HEK293 (cell line): ENCODE results near the gene CRYBA4.

Experiments
- CTCF ChIA-PET: fragments of 350-600 bp; formaldehyde crosslinking; extraction: SDS; loops from one replicate; lab custom pipeline; 2021; ENCODE audit warnings: antibody characterized with exemption; lab: Yijun Ruan, JAX
- POLR2A ChIA-PET: fragments of 300-600 bp; formaldehyde crosslinking; extraction: SDS; loops from one replicate; lab custom pipeline; 2020; ENCODE audit warnings: antibody characterized with exemption, inconsistent platforms; lab: Yijun Ruan, JAX
- H3K27ac ChIP-seq: fragments of 200-500 bp; sonication (Bioruptor generic); 2 replicates; pipeline ENCODE4 v1.5.1; 2014; ENCODE audit warnings: low read depth, low read length, control low read depth, inconsistent platforms; ENCODE audit errors: extremely low read depth
- H3K36me3 ChIP-seq, 2 experiments: fragments of 200-500 bp in 1 of 2; sonication (Bioruptor generic) in 1 of 2; 1 replicate in 1 of 2; 2 replicates in 1 of 2; pipeline ENCODE4 v1.5.1; 2014 to 2017; ENCODE audit warnings: inconsistent platforms in 2 of 2, low read length in 2 of 2; ENCODE audit not compliant: control insufficient read depth in 2 of 2, insufficient read depth in 1 of 2
- H3K4me1 ChIP-seq: fragments of 200-500 bp; sonication (Bioruptor generic); 2 replicates; pipeline ENCODE4 v1.5.1; 2014; ENCODE audit warnings: mild to moderate bottlenecking, low read length, inconsistent platforms; ENCODE audit not compliant: control insufficient read depth, insufficient read depth
- H3K4me3 ChIP-seq: 2 replicates; pipeline ENCODE4 v1.5.1; 2011; ENCODE audit warnings: low read depth, mild to moderate bottlenecking, control low read depth, low read length, moderate library complexity
- H3K9me3 ChIP-seq: fragments of 200-500 bp; sonication (Bioruptor generic); 2 replicates; pipeline ENCODE4 v1.5.1; 2014; ENCODE audit warnings: low read depth, low read length, inconsistent platforms; ENCODE audit not compliant: control insufficient read depth, insufficient read depth
- GLIS2 ChIP-seq: fragments of 450-650 bp; formaldehyde crosslinking; IDR thresholded peaks from 2 replicates; pipeline ENCODE4 v1.5.1; 2016; ENCODE audit warnings: missing biosample characterization, missing genetic modification characterization
- HOXD13 ChIP-seq: sonication (generic); formaldehyde crosslinking; IDR thresholded peaks from 2 replicates; pipeline ENCODE4 v1.8.0; 2022; ENCODE audit warnings: missing genetic modification reagents, borderline replicate concordance
- IKZF3 ChIP-seq: fragments of 450-650 bp; IDR thresholded peaks from 2 replicates; pipeline ENCODE4 v1.5.0; 2018; ENCODE audit warnings: missing biosample characterization, mild to moderate bottlenecking, missing genetic modification characterization, moderate library complexity
- SCRT2 ChIP-seq: fragments of 450-650 bp; formaldehyde crosslinking; IDR thresholded peaks from 2 replicates; pipeline ENCODE4 v1.5.1; 2016; ENCODE audit warnings: missing biosample characterization, missing genetic modification characterization
- SP7 ChIP-seq: fragments of 450-650 bp; formaldehyde crosslinking; IDR thresholded peaks from 2 replicates; pipeline ENCODE4 v1.5.1; 2016; ENCODE audit warnings: missing biosample characterization, missing genetic modification characterization
- ZBTB1 ChIP-seq: fragments of 450-650 bp; formaldehyde crosslinking; IDR thresholded peaks from 2 replicates; pipeline ENCODE4 v1.5.1; 2016; ENCODE audit warnings: missing biosample characterization, missing genetic modification characterization
- ZBTB48 ChIP-seq: fragments of 450-650 bp; formaldehyde crosslinking; IDR thresholded peaks from 2 replicates; pipeline ENCODE4 v1.5.1; 2016; ENCODE audit warnings: missing biosample characterization, missing genetic modification characterization
- ZBTB8A ChIP-seq: fragments of 450-650 bp; formaldehyde crosslinking; IDR thresholded peaks from 2 replicates; pipeline ENCODE4 v1.5.1; 2016; ENCODE audit warnings: missing biosample characterization, missing genetic modification characterization
- ZEB2 ChIP-seq: fragments of 450-650 bp; formaldehyde crosslinking; IDR thresholded peaks from 2 replicates; pipeline ENCODE4 v1.5.1; 2016; ENCODE audit warnings: missing biosample characterization, missing genetic modification characterization
- ZFP37 ChIP-seq: fragments of 450-650 bp; formaldehyde crosslinking; IDR thresholded peaks from 2 replicates; pipeline ENCODE4 v1.5.1; 2016; ENCODE audit warnings: missing biosample characterization, missing genetic modification characterization
- ZIC2 ChIP-seq: fragments of 450-650 bp; formaldehyde crosslinking; IDR thresholded peaks from 2 replicates; pipeline ENCODE4 v1.5.1; 2016; ENCODE audit warnings: missing biosample characterization, missing genetic modification characterization
- ZNF132 ChIP-seq: fragments of 450-650 bp; formaldehyde crosslinking; IDR thresholded peaks from 2 replicates; pipeline ENCODE4 v1.5.1; 2017; ENCODE audit warnings: missing biosample characterization, missing genetic modification characterization, borderline replicate concordance
- ZNF140 ChIP-seq: fragments of 450-650 bp; formaldehyde crosslinking; IDR thresholded peaks from 2 replicates; pipeline ENCODE4 v1.5.1; 2016; ENCODE audit warnings: missing biosample characterization, missing genetic modification characterization
- ZNF148 ChIP-seq: fragments of 450-650 bp; formaldehyde crosslinking; IDR thresholded peaks from 2 replicates; pipeline ENCODE4 v1.5.0; 2017; ENCODE audit warnings: missing biosample characterization, missing genetic modification characterization, borderline replicate concordance
- ZNF214 ChIP-seq: fragments of 450-650 bp; formaldehyde crosslinking; IDR thresholded peaks from 2 replicates; pipeline ENCODE4 v1.5.1; 2017; ENCODE audit warnings: missing biosample characterization, mild to moderate bottlenecking, missing genetic modification characterization, borderline replicate concordance
- ZNF274 ChIP-seq, 2 experiments: fragments of 200-500 bp in 1 of 2; fragments of 450-650 bp in 1 of 2; sonication (Bioruptor generic) in 1 of 2; formaldehyde crosslinking in 1 of 2; IDR thresholded peaks; 2 replicates each; pipeline versions ENCODE4 v1.5.1 to v1.6.1; 2014 to 2016; ENCODE audit warnings: borderline replicate concordance in 1 of 2, inconsistent platforms in 1 of 2, low read length in 1 of 2, missing biosample characterization in 1 of 2, missing genetic modification characterization in 1 of 2
- ZNF335 ChIP-seq: fragments of 450-650 bp; formaldehyde crosslinking; conservative IDR thresholded peaks from 2 replicates; pipeline ENCODE4 v1.5.1; 2016; ENCODE audit warnings: missing biosample characterization, missing genetic modification characterization
- ZNF350 ChIP-seq: fragments of 450-650 bp; formaldehyde crosslinking; IDR thresholded peaks from 2 replicates; pipeline ENCODE4 v1.5.0; 2017; ENCODE audit warnings: missing biosample characterization, mild to moderate bottlenecking, missing genetic modification characterization
- ZNF391 ChIP-seq: fragments of 450-650 bp; formaldehyde crosslinking; IDR thresholded peaks from 2 replicates; pipeline ENCODE4 v1.5.1; 2016; ENCODE audit warnings: low read depth, missing biosample characterization, missing genetic modification characterization, borderline replicate concordance
- ZNF394 ChIP-seq: fragments of 450-650 bp; formaldehyde crosslinking; IDR thresholded peaks from 2 replicates; pipeline ENCODE4 v1.5.1; 2016; ENCODE audit warnings: missing biosample characterization, missing genetic modification characterization, mild to moderate bottlenecking, moderate library complexity, borderline replicate concordance
- ZNF416 ChIP-seq: fragments of 450-650 bp; formaldehyde crosslinking; IDR thresholded peaks from 2 replicates; pipeline ENCODE4 v1.5.1; 2016; ENCODE audit warnings: missing biosample characterization, missing genetic modification characterization
- ZNF501 ChIP-seq: fragments of 450-650 bp; formaldehyde crosslinking; IDR thresholded peaks from 2 replicates; pipeline ENCODE4 v1.5.1; 2016; ENCODE audit warnings: missing biosample characterization, missing genetic modification characterization
- ZNF560 ChIP-seq: fragments of 450-650 bp; formaldehyde crosslinking; IDR thresholded peaks from 2 replicates; pipeline ENCODE4 v1.5.1; 2017; ENCODE audit warnings: missing biosample characterization, missing genetic modification characterization, borderline replicate concordance
- ZNF639 ChIP-seq: fragments of 450-650 bp; formaldehyde crosslinking; IDR thresholded peaks from 2 replicates; pipeline ENCODE4 v1.5.1; 2016; ENCODE audit warnings: missing biosample characterization, missing genetic modification characterization
- ZNF660 ChIP-seq: fragments of 450-650 bp; IDR thresholded peaks from 2 replicates; pipeline ENCODE4 v1.5.1; 2018; ENCODE audit warnings: missing biosample characterization, mild to moderate bottlenecking, missing genetic modification characterization
- ZNF670 ChIP-seq: fragments of 450-650 bp; formaldehyde crosslinking; IDR thresholded peaks from 2 replicates; pipeline ENCODE4 v1.5.1; 2016; ENCODE audit warnings: missing biosample characterization, missing genetic modification characterization, low read depth
- ZNF701 ChIP-seq: fragments of 450-650 bp; formaldehyde crosslinking; IDR thresholded peaks from 2 replicates; pipeline ENCODE4 v1.5.1; 2016; ENCODE audit warnings: missing biosample characterization, missing genetic modification characterization
- ZXDB ChIP-seq: fragments of 450-650 bp; formaldehyde crosslinking; IDR thresholded peaks from 2 replicates; pipeline ENCODE4 v1.5.1; 2016; ENCODE audit warnings: missing biosample characterization, missing genetic modification characterization
- TF ChIP-seq, protein P1 (sequence below): fragments of 450-650 bp; formaldehyde crosslinking; IDR thresholded peaks from 2 replicates; pipeline ENCODE4 v1.5.1; 2016; ENCODE audit warnings: missing biosample characterization, missing genetic modification characterization
- TF ChIP-seq, protein P2 (sequence below): fragments of 450-650 bp; formaldehyde crosslinking; IDR thresholded peaks from 2 replicates; pipeline ENCODE4 v1.5.1; 2016; ENCODE audit warnings: missing biosample characterization, missing genetic modification characterization

The CRYBA4 gene

GRCh38 chr22:26589845-26590736 lies 31.7 kb upstream of the CRYBA4 start, which contains the start of gene TPST2:
TSS of gene TPST2 (minus strand) at chr22:26590132. CDS start at chr22:26541630, 48,502 bp downstream.
- no peaks in the 10 kb centered on the region for H3K4me1 ChIP-seq
- H3K9me3 ChIP-seq: no peaks in the 10 kb centered on the region
- no peak within 1 kb of the TSS; the same call in 1 of the 2 replicates for H3K27ac ChIP-seq
- ChIA-PET POLR2A (interaction anchor here (1.3 kb wide), 1 partner anchor 106 kb away, joined by 6 read pairs; the partner anchor contains the start of genes HPS4 and SRRD), CTCF (interaction anchor here (0.6 to 0.7 kb wide), 3 partner anchors 68 to 129 kb away, joined by 3 read pairs; no protein-coding TSS in a partner anchor)
- H3K36me3 ChIP-seq: no peaks in the 10 kb centered on the region
- H3K4me3 ChIP-seq: peak within 1 kb of the TSS; percentile 73
- TF ChIP-seq ZNF670 (tag by site-specific recombination) (no peak), ZNF335 (peak; percentile 72), ZXDB (tag by site-specific recombination) (peak; percentile 47; the same call in 1 of the 2 replicates), ZNF501 (tag by site-specific recombination) (no peak), ZNF639 (no peak), ZNF350 (tag by site-specific recombination) (no peak), ZNF560 (tag by site-specific recombination) (no peak), GLIS2 (tag by site-specific recombination) (no peak), ZNF274 (IDR thresholded peaks at IDR 0.05; ENCODE audit: low read length) (no peak), ZNF274 (tag by site-specific recombination; IDR thresholded peaks at IDR 0.05; ENCODE audit: borderline replicate concordance) (no peak), ZNF140 (tag by site-specific recombination) (no peak), ZNF214 (tag by site-specific recombination) (no peak), ZEB2 (tag by site-specific recombination) (no peak), ZNF132 (tag by site-specific recombination) (no peak), ZBTB48 (tag by site-specific recombination) (no peak), HOXD13 (no peak), SP7 (tag by site-specific recombination) (0 out of 2 replicates have a peak, but pooled peaks have one; percentile 19), ZFP37 (no peak), ZBTB8A (tag by site-specific recombination) (peak; percentile 65), ZNF148 (tag by site-specific recombination) (no peak), ZNF416 (tag by site-specific recombination) (no peak), ZIC2 (peak; percentile 53; the same call in 1 of the 2 replicates), ZNF394 (tag by site-specific recombination) (no peak), SCRT2 (no peak), IKZF3 (tag by site-specific recombination) (peak; percentile 24; the same call in 1 of the 2 replicates), ZBTB1 (no peak), ZNF660 (tag by site-specific recombination) (0 out of 2 replicates have a peak, but pooled peaks have one; percentile 18), ZNF391 (no peak), ZNF701 (tag by site-specific recombination) (no peak)
- TF ChIP-seq, protein P1, sequence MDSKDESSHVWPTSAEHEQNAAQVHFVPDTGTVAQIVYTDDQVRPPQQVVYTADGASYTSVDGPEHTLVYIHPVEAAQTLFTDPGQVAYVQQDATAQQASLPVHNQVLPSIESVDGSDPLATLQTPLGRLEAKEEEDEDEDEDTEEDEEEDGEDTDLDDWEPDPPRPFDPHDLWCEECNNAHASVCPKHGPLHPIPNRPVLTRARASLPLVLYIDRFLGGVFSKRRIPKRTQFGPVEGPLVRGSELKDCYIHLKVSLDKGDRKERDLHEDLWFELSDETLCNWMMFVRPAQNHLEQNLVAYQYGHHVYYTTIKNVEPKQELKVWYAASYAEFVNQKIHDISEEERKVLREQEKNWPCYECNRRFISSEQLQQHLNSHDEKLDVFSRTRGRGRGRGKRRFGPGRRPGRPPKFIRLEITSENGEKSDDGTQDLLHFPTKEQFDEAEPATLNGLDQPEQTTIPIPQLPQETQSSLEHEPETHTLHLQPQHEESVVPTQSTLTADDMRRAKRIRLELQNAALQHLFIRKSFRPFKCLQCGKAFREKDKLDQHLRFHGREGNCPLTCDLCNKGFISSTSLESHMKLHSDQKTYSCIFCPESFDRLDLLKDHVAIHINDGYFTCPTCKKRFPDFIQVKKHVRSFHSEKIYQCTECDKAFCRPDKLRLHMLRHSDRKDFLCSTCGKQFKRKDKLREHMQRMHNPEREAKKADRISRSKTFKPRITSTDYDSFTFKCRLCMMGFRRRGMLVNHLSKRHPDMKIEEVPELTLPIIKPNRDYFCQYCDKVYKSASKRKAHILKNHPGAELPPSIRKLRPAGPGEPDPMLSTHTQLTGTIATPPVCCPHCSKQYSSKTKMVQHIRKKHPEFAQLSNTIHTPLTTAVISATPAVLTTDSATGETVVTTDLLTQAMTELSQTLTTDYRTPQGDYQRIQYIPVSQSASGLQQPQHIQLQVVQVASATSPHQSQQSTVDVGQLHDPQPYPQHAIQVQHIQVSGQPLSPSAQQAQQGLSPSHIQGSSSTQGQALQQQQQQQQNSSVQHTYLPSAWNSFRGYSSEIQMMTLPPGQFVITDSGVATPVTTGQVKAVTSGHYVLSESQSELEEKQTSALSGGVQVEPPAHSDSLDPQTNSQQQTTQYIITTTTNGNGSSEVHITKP: no peak
- TF ChIP-seq, protein P2, sequence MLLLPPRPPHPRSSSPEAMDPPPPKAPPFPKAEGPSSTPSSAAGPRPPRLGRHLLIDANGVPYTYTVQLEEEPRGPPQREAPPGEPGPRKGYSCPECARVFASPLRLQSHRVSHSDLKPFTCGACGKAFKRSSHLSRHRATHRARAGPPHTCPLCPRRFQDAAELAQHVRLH (tag by site-specific recombination): 0 out of 2 replicates have a peak, but pooled peaks have one; percentile 31
